GM15510 (cell line): ENCODE data around the gene ANXA5.

Experiments
- POLR2A ChIP-seq: IDR thresholded peaks from 3 replicates; pipeline ENCODE4 v1.6.1; 2011; ENCODE audit warnings: borderline replicate concordance; ENCODE audit not compliant: insufficient read length; ENCODE audit errors: extremely low read depth

The ANXA5 gene

GRCh38 chr4:121668368-121669162 is 28.2 kb downstream of the ANXA5 start:
- TF ChIP-seq POLR2A, result no peak

GRCh38 chr4:121666091-121666679 is 30.6 kb downstream of the ANXA5 start:
- TF ChIP-seq POLR2A, result no peak

GRCh38 chr4:121665371-121665770 is 31.4 kb downstream of the ANXA5 start:
- TF ChIP-seq POLR2A, result no peak

- no peak for TF ChIP-seq POLR2A
Measured at GRCh38 chr4:121662225-121662624, 34.6 kb downstream of the ANXA5 start.

GRCh38 chr4:121658125-121658524 is 38.7 kb downstream of the ANXA5 start:
- TF ChIP-seq POLR2A, result no peak

- TF ChIP-seq POLR2A, result no peak
Measured at GRCh38 chr4:121656269-121656641, 40.5 kb downstream of the ANXA5 start.

- no peak for TF ChIP-seq POLR2A
Measured at GRCh38 chr4:121655320-121656268, 41.2 kb downstream of the ANXA5 start.

GRCh38 chr4:121654738-121655137 is 42.0 kb downstream of the ANXA5 start:
- no peak for TF ChIP-seq POLR2A

- no peak for TF ChIP-seq POLR2A
Measured at GRCh38 chr4:121653986-121654385, 42.8 kb downstream of the ANXA5 start.

GRCh38 chr4:121653214-121653613 is 43.6 kb downstream of the ANXA5 start:
- no peak for TF ChIP-seq POLR2A

- TF ChIP-seq POLR2A, result no peak
Measured at GRCh38 chr4:121651597-121651996, 45.2 kb downstream of the ANXA5 start.

- TF ChIP-seq POLR2A, result no peak
Measured at GRCh38 chr4:121650741-121651140, 46.0 kb downstream of the ANXA5 start.

- TF ChIP-seq POLR2A, result no peak
Measured at GRCh38 chr4:121648516-121648915, 48.3 kb downstream of the ANXA5 start.

- no peak for TF ChIP-seq POLR2A
Measured at GRCh38 chr4:121642876-121643585, 53.7 kb downstream of the ANXA5 start.

GRCh38 chr4:121642292-121642691 is 54.5 kb downstream of the ANXA5 start:
- no peak for TF ChIP-seq POLR2A

- no peak for TF ChIP-seq POLR2A
Measured at GRCh38 chr4:121633653-121634052, 63.1 kb downstream of the ANXA5 start.

GRCh38 chr4:121632636-121633035 is 64.1 kb downstream of the ANXA5 start:
- TF ChIP-seq POLR2A, result no peak
